GM21737 (cell line): ENCODE data around the gene CELSR1.

Source experiments
- ATAC-seq: cut with Tn5 transposase; IDR thresholded peaks from one replicate; pipeline ENCODE4 v1.9.1; 2021; ENCODE audit warnings: mild to moderate bottlenecking, moderate library complexity; ENCODE audit not compliant: unreplicated experiment

Gene CELSR1

DNA sequence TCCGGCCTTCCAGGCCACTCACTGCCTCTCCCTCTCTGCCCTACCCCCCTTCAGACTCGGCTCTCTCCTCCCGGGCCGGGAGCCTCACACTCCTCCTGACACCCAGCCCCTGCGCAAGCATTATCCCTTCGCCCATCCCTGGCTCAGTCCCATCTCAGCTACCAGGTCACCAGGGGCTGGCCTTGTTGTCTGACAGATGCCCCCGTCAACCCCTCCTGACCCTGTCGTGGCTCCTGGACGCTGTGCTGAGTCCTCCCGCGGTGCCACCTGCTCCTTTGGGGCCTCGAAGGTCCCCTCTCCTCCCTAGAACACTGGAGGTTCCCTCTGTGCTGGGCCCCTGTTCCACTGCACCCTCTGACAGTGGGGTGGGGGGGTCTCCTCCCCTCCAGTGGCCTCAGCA lies 169.0 kb downstream of the CELSR1 start:
- ATAC-seq: no peak

- no peak for ATAC-seq
These were observed 169.7 kb downstream of the CELSR1 start for GRCh38 chr22:46367707-46368191.

DNA sequence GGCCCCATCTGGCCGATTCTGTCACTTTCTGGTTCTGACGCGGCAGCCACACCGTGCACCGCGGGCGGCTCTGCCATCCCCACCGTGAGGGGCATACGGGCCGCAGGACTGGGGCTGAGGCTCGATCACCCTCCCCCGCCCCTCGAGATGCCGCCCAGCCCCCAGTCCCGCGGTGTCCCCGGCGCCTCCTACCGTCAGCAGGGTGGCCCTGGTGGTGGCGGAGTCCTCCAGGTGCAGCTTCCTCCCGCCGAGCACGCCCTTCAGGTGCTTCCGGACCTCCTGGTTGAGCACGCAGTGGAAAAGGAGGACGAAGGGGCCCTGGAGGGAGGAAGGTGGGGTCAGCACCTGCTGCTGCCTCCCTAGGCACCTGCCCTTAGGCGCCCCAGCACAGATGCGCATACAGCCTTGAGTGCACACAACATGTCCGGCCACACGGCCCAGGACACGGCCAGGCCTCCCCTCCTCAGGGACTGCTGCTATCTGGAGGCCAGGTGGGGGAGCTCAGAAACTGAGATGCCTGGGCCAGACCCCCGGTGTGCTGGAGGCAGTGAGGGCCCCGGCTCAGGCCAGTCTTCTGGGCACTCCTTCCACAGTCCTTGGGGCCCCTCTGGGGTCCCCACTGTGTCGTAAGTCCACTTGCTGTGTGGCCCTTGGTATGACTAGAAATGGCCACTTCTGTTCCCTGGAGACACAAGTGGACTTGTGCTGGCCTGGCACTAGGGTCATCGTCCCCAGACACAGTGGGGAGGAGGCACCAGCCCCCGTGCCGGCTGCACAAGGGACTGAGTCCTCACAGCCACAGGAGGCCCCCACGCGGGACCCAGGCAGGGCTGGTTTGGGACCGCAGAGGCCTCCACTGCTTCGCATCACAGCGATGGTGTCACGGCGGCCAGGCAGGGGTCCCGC lies 170.4 kb downstream of the CELSR1 start:
- no peak for ATAC-seq

DNA sequence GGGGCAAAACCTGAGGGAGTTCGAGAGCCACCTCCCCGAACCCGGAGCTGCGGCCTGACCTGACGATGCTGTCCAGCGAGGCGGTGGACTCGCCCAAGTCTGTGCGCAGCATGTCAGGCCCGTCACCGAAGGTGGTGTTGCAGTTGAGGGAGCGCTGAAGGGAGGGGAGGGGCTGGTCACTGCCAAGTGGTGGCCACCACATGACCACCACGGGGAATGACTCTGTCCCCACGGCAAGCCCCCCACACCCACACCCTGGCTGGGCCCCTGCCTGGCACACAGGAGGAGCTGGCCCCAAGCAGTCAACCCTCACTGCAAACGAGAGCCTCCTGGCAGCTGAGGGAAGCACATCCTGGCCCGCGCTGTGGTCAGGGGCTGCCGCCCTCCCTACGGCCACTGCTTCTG lies 171.1 kb downstream of the CELSR1 start:
- ATAC-seq: no peak

DNA sequence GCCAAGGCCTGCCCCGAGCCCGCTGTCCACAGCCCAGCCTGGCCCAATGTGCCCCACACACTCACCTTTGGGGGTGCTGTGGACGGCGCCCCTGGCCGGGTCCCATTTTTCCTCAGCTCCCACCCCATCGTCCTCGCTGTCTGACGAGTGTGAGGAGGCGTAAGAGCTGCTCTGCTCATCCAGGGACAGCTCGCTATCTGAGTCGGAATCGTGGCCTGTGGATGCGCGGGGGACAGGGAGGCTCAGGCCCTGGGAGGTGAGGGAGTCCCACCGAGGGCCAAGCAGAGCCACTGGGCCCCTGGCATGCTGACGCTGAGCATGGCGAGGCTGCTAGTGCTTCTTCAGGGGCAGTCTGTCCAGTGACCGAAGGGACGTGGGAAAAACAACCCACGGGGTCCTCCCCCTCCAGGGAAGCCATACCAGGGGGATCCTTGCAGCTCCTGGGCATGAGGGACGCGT lies 172.2 kb downstream of the CELSR1 start:
- ATAC-seq: no peak

DNA sequence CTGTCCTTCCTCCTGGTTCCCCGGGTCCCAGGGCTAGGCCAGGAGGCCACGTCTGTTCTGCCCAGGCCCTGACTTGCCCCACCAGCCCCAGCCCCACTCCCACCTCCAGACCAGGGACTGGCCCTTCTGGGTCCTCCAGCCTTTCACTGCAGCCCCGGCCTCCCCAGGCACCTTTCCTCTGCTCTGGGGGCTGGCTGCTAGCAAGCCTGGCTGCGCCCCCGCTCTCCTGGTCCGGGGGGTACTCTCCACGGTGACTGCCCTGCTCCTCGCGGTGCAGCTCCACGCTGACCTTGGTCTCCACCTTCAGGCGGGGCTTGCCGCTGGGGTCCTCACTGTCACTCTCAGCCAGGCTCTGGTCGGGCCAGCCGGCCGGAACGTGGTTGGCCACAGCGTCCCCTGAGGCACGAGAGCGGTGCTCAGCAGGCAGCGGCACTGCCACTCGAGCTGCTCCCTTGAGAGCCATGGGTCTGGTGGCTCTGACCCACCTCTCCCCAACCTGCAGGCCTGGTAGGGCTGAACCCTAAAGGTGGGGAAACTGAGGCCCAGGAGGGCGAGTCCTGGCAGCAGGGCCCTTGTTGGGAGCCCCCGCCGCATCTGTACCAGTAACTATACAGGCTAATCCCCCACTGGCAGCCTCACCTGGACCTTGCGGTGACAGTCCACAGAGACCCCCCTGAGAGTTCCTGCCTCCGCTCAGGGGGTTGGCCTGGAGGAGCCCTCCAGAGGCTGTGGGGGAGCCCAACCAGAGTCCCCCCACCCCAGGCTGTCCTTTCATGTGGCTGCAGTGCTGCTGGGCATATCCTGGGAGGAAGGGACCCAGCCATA lies 172.9 kb downstream of the CELSR1 start:
- no peak for ATAC-seq

DNA sequence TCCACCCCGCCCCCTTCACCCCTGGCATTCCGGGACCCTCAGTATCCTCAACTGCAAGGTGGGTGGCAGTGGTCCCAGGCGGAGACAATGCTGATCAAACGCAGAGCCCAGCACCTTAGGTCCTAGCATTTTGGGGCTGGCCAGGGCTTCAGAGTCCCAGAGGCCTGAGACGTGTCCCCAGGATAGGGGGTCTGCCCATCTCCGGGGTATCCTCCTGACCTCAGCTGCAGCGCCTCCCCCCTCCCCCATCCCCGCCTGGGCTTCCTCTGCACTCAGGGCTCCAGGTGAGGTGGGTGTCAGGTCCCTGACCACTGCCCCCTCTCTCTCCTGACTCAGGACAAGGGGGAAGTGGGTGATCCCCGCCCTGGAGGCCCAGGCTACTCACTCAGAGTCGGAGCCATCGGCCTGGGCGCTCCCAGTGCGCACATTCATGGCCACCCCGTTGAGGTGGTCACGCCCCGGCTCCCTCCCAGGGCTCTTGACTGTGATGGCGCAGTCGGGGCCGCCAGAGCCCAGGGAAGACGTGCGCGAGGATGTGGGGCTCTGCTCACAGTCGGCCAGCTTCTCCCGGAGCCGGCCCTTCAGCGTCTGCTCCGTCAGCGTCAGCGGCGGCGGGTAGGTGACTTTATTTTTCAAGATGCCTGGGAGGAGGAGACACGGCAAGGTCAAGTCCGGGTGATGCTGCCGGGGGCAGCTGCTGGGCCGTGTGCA lies 173.7 kb downstream of the CELSR1 start:
- no peak for ATAC-seq

GRCh38 chr22:46362934-46363515 lies 174.4 kb downstream of the CELSR1 start:
- no peak for ATAC-seq

GRCh38 chr22:46362203-46362933 lies 175.1 kb downstream of the CELSR1 start:
- no peak for ATAC-seq

GRCh38 chr22:46361826-46362202 lies 175.6 kb downstream of the CELSR1 start:
- ATAC-seq: no peak

DNA sequence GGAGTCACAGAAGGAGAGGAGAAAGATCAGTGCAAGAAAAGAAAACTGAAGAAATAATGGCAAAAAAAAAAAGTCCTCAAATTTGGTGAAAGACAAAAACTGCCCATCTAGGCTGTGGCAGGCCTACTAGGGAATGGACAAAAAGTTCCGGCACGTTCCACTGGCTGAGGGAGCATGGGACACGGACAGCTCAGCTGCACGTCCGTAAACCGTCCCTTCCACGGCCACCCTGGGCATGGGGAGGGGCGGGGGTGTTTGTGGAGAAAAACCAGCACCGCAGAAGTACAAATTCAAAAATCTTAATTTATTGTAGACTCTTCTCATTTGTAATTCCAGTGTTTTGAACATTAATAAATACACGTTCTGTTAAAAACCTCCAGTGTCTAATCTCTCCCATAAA lies 176.5 kb downstream of the CELSR1 start:
- no peak for ATAC-seq

DNA sequence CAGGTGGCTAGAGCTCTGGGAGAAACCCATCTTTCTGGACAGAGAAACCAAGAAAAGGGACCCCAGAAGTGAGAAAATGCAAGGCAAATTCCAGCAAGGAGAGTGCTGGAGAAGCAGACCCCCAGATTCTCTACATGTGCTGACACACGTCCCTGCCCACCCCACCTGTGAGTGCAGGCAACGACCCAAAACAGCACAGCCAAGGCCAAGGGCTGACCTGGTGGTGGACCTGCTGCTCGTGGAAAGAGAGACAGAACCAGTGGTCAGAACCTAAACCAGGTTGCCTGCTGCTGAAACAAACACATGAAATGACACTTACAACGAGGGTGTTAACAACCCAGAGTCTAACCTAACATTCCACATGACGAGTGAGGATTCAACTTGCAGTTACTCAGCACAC lies 177.3 kb downstream of the CELSR1 start:
- ATAC-seq: no peak

- ATAC-seq: no peak
These were observed 178.1 kb downstream of the CELSR1 start for GRCh38 chr22:46359362-46359761.

DNA sequence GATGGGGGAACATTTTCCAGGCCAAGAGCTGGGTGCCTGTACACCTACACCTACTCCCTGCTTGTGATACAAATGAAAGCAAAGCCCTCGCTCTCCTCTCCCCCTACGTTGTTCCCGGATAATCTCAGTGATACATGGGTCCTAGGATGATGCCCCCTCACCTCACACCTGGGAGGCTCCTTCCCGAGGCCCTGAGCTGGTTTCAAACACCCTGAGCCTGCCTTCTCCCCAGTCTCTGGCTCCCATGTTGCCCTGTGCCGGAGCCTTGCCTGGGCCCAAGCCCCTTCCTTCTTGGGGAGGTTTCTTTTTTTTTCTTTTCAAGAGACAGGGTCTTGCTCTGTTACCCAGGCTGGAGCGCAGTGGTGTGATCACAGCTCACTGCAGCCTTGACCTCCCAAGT lies 178.7 kb downstream of the CELSR1 start:
- ATAC-seq: no peak

- no peak for ATAC-seq
These were observed 179.5 kb downstream of the CELSR1 start for GRCh38 chr22:46357711-46358520.

GRCh38 chr22:46356496-46357480 lies 180.6 kb downstream of the CELSR1 start:
- ATAC-seq: no peak

DNA sequence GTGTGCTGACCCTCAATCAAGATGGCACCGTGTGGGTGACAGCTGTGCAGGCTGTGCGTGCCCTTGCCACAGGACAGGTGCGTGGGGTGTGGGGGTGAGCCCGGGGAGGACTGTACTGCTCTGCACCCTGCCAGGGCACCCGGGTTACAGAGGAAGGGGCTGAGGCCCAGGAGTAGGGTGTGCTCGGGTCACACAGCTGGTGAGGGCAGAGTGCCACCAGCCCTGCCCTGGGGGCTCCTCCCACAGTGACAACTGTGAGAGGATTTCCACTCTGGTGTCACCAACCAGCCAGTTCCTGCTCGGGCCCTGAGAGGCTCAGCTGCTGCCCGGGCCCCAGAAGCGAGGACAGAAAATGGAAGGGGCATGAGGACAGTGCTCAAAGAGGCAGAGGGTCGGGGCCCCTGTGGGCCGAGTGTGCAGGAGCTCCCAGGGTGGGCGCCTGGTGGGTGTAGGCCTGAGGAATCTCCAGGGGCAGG lies 181.4 kb downstream of the CELSR1 start:
- ATAC-seq: no peak
